ENCODE results near the gene PGAP6.

The PGAP6 gene

DNA sequence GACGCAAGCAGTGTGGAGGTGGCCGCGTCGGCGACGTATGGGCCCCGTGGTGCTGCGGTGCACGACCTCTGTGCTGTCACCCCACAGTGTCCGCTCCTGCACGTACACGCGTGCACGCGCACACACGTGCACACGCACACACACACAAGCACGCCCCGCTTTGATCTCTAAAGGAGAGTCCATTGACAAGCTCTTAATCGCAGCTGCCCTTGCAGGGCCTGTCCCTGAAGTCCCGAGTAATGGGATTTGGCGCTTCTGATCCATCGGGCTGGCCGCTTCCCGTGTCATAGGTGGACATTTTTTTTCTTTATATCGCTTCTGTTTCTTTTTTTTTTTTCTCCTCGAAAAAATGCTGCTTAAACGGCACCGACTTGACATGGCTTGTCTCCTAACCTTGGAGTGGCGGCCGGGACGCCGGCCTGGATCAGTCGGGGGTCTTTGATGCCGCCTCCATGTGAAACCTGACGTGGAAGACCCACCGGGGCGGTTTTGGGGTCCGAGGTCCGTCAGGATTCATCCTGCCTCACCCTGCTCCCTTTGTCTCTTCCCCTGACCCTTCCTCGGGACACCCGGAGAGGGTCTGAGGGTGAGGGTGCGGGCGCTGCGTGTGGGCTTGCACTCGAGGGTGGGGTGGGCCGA, 21.0 kb downstream of the PGAP6 start:
- Histone ChIP-seq H3K27ac (no peak overlapping the region), H3K9me3 (no peaks in the 10 kb centered on the region), H3K4me3 (no peak overlapping the region), H3K27me3 (peaks cover 0 to 33% of the 10 kb centered on the region in 2 donors), H3K36me3 (no peaks in the 10 kb centered on the region), H3K4me1 (peaks cover 0 to 8% (median 4%) of the 10 kb centered on the region in 4 donors)
- TF ChIP-seq, protein P1, sequence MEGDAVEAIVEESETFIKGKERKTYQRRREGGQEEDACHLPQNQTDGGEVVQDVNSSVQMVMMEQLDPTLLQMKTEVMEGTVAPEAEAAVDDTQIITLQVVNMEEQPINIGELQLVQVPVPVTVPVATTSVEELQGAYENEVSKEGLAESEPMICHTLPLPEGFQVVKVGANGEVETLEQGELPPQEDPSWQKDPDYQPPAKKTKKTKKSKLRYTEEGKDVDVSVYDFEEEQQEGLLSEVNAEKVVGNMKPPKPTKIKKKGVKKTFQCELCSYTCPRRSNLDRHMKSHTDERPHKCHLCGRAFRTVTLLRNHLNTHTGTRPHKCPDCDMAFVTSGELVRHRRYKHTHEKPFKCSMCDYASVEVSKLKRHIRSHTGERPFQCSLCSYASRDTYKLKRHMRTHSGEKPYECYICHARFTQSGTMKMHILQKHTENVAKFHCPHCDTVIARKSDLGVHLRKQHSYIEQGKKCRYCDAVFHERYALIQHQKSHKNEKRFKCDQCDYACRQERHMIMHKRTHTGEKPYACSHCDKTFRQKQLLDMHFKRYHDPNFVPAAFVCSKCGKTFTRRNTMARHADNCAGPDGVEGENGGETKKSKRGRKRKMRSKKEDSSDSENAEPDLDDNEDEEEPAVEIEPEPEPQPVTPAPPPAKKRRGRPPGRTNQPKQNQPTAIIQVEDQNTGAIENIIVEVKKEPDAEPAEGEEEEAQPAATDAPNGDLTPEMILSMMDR (IDR thresholded peaks at IDR 0.05), result no peak
- DNase-seq, result no peak
- intact Hi-C loops (cut with DNase I; ENCODE audit: low total_unique reads), result no loop called here

DNA sequence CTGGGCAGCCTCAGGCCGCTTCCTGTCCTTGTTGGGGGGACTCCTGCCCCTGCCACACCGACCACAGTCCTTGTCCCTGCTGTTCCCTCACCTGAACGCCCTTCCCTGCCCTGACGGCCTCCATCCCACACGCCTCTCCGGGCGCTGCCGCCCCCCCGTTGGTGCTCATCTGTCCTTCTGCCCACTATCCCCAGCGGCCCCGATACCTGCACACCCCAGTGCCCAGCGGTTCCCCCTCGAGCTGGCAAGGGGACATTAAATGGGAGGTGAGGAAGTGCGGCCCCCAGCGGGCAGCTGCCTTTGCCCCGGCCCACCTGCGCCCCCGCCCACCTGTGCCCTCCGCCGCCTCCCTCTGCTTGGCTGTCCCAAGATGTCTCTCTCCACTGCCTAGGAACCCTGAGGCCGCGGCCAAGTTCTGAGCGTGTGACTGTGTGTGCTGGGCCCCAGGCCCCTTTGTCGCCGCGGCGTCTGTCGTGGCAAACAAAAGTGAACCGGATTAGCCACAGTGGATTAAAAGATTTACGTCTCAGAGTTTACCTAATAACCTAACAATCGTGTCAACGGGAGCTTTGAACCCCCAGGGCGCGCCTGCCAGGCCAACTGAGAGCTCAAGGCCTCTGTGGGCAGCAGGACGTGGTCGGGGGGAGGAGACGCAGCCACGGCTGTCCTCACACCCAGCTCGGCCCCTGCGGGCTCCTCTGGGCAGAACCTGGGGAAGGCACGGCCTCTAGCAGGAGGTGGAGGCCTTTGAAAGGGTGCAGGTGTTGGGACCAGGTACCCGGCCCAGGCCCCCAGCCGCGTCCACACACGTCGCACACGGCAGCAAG, 21.7 kb downstream of the PGAP6 start:
- no peaks in the 10 kb centered on the region for H3K36me3 ChIP-seq
- H3K27ac ChIP-seq, result no peak overlapping the region
- H3K9me3 ChIP-seq, result no peaks in the 10 kb centered on the region
- TF ChIP-seq, protein P1 (IDR thresholded peaks at IDR 0.05), result no peak
- H3K27me3 ChIP-seq, result peaks cover 0 to 33% of the 10 kb centered on the region in 2 donors
- H3K4me1 ChIP-seq, result peaks cover 0 to 8% (median 4%) of the 10 kb centered on the region in 4 donors
- no peak overlapping the region for H3K4me3 ChIP-seq
- intact Hi-C loops (cut with DNase I; ENCODE audit: low total_unique reads), result no loop called here
- no peak for DNase-seq

DNA sequence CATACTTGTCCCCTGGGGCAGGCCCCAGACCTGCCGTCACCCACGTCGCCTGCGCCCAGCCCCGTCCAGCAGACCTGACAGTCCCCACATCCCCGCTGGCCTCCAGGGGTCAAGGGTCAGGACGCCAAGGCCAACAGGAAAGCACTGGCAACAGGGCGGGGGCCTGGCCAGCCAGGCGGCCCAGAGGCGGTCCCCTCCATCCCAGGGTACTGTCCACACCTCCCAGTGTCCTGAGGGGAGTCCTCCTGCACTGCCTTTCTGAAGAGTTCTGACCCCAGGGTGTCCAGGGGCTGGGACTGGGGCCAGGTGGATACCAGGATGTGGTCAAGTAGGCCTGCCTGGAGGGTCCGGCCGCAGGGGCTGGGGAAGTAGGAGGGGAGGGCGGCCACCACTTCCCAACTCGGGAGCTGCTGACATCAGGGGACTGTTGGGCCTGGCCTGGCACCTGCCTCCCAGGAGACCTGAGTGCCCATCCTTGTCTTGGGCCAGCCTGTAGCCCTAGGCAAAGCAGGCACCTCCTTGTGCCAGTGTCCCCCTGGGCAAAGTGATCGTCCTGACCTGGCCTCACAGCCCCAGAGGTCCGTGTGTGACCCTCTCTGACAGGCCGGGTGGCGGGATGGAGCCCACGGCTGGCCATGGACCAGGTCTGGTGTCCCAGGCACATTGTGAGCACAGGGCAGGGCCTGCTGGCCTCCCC, 22.6 kb downstream of the PGAP6 start:
- TF ChIP-seq, protein P1 (IDR thresholded peaks at IDR 0.05), result no peak
- H3K4me3 ChIP-seq, result no peak overlapping the region
- H3K4me1 ChIP-seq, result peaks cover 0 to 8% (median 4%) of the 10 kb centered on the region in 4 donors
- H3K9me3 ChIP-seq, result no peaks in the 10 kb centered on the region
- intact Hi-C loops (cut with DNase I; ENCODE audit: low total_unique reads), result no loop called here
- DNase-seq, result no peak
- H3K27me3 ChIP-seq, result peaks cover 0 to 25% of the 10 kb centered on the region in 2 donors
- H3K36me3 ChIP-seq, result no peaks in the 10 kb centered on the region
- H3K27ac ChIP-seq, result no peak overlapping the region

GRCh38 chr16:356741-357140, 25.0 kb downstream of the PGAP6 start:
- Histone ChIP-seq H3K4me1 (peaks cover 0 to 10% (median 6%) of the 10 kb centered on the region in 4 donors), H3K27ac (no peak overlapping the region), H3K36me3 (no peaks in the 10 kb centered on the region), H3K9me3 (no peaks in the 10 kb centered on the region), H3K27me3 (peaks cover 0 to 4% of the 10 kb centered on the region in 2 donors), H3K4me3 (no peak overlapping the region)
- TF ChIP-seq, protein P1 (IDR thresholded peaks at IDR 0.05), result no peak
- no peak for DNase-seq
- intact Hi-C loops (cut with DNase I; ENCODE audit: low total_unique reads), result no loop called here

GRCh38 chr16:354971-355461, 26.8 kb downstream of the PGAP6 start:
- Histone ChIP-seq H3K36me3 (peaks cover 0 to 9% (median 0%) of the 10 kb centered on the region in 3 donors), H3K4me1 (peaks cover 0 to 22% (median 16%) of the 10 kb centered on the region in 4 donors), H3K27ac (no peak overlapping the region), H3K27me3 (no peaks in the 10 kb centered on the region), H3K4me3 (no peak overlapping the region), H3K9me3 (no peaks in the 10 kb centered on the region)
- TF ChIP-seq, protein P1 (IDR thresholded peaks at IDR 0.05), result no peak
- intact Hi-C loops (cut with DNase I; ENCODE audit: low total_unique reads), result loop anchor here (5.0 kb wide), 1 partner anchor 47 kb away; the partner anchor contains the start of gene DECR2
- DNase-seq, result no peak
